Heart left ventricle (tissue), 13 donors: Measurements from ENCODE around the gene REXO5.
"Not testable (repeated sequence)": the region's sequence is repeated elsewhere in the genome, so short reads cannot be mapped to it uniquely, and the experiment has no call there.

Experiments
- POLR2A ChIP-seq, 2 donors: fragments of 450-650 bp; IDR thresholded peaks; one replicate each; pipeline ENCODE4 v1.6.1; 2017; ENCODE audit warnings: antibody characterized with exemption in 2 of 2, mild to moderate bottlenecking in 2 of 2, moderate library complexity in 2 of 2
- TF ChIP-seq, protein P1 (sequence below), 12 donors: fragments of 200-600 bp; sonication (generic) in 4 of 12; IDR thresholded peaks; one replicate each; pipeline versions ENCODE4 v1.5.0 to v1.8.0; 2018 to 2022; ENCODE audit warnings: antibody characterized with exemption in 12 of 12, mild to moderate bottlenecking in 5 of 12
- donor health status: ischemic (EF 13 %, LVEDD 7.1; RV severe dilation, severe dysfunction).
- donor health status: DM: no; HTN: yes; CAD: no.
- donor health status: DM: no; HTN: no; CAD: no.
- donor health status: ischemic (EF 25% LVEDD 6.9; RV normal size, moderate dysfunction).
- donor health status: ischemic (EF 25% LVEDD 5.7; RV mildly dilated, moderate dysfunction).
- donor health status: ischemic (EF 35%, LVEDD 5.7; RV mildly dilated, moderate dysfunction).
- donor health status: nonischemic (EF 11% LVEDD 7.7; RV severe dilation, severe dysfunction).
- donor health status: DM: yes; HTN: yes; CAD: no.
- donor health status: PGD.
- donor health status: ischemic (EF 29% LVEDD 5.4; RV normal size, mild dysfunction).
- donor health status: nonischemic (EF 23%, LVEDD 6.1; RV moderate dilation, normal function).

DNA sequence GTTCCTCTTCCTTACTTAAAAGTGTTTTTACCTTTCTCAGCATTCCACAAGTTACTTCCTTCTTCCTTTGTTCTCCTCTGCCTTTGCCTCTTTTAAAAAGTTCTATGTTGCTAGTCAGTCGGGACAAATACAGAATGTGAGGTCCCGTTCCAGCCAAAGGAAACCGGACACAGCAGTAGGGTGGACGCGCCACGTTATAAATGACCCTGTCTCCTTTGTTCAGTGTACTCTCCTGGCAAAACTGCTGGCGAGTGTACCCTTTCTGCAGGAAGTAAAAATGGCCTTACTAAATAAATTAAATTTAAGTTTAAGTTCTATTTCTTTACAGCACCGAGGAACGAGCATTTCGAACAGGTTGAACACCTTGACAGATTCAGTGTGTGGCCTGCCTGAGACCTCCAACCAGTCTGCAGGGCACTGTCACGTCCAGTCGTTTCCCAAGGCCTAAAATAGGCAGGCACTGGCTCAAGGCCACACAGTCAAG, 601 bp upstream of the REXO5 start:
- TF ChIP-seq, protein P1, sequence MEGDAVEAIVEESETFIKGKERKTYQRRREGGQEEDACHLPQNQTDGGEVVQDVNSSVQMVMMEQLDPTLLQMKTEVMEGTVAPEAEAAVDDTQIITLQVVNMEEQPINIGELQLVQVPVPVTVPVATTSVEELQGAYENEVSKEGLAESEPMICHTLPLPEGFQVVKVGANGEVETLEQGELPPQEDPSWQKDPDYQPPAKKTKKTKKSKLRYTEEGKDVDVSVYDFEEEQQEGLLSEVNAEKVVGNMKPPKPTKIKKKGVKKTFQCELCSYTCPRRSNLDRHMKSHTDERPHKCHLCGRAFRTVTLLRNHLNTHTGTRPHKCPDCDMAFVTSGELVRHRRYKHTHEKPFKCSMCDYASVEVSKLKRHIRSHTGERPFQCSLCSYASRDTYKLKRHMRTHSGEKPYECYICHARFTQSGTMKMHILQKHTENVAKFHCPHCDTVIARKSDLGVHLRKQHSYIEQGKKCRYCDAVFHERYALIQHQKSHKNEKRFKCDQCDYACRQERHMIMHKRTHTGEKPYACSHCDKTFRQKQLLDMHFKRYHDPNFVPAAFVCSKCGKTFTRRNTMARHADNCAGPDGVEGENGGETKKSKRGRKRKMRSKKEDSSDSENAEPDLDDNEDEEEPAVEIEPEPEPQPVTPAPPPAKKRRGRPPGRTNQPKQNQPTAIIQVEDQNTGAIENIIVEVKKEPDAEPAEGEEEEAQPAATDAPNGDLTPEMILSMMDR (IDR thresholded peaks at IDR 0.05), result not testable (repeated sequence)
- TF ChIP-seq POLR2A (IDR thresholded peaks at IDR 0.05), result not testable (repeated sequence)
